BJ (cell line): ENCODE measurements around the gene SLC35A2. TPM values are rescaled to one million over a fixed set of nuclear protein-coding genes. Genes with fewer than 3 reads are reported as not detected.
A peak's percentile ranks its signal among the peaks of the same experiment; 100 is the strongest.

Source experiments
- CTCF ChIA-PET: fragments of 350-600 bp; formaldehyde crosslinking; extraction: SDS; loops from one replicate; lab custom pipeline; 2021; ENCODE audit warnings: antibody characterized with exemption, inconsistent platforms; lab: Yijun Ruan, JAX
- POLR2A ChIA-PET: fragments of 300-600 bp; sonication (Branson Sonifier 250); formaldehyde crosslinking; extraction: SDS; loops from one replicate; lab custom pipeline; 2021; ENCODE audit warnings: antibody characterized with exemption; lab: Charles Lee
- DNase-seq: peaks from one replicate; pipeline ENCODE4 v3.0.0-alpha.2; 2011; ENCODE audit warnings: low read depth
- H3K27me3 ChIP-seq: 2 replicates; pipeline ENCODE4 v1.6.0; 2011; ENCODE audit warnings: low read length; ENCODE audit not compliant: control insufficient read depth, insufficient read depth
- H3K36me3 ChIP-seq: 2 replicates; pipeline ENCODE4 v1.5.1; 2011; ENCODE audit warnings: low read length; ENCODE audit not compliant: control insufficient read depth, insufficient read depth
- H3K4me3 ChIP-seq: 2 replicates; pipeline ENCODE4 v1.5.1; 2011; ENCODE audit warnings: low read depth, mild to moderate bottlenecking, control low read depth, low read length
- CTCF ChIP-seq: IDR thresholded peaks from 2 replicates; pipeline ENCODE4 v1.5.1; 2011; ENCODE audit warnings: low read depth, mild to moderate bottlenecking, control low read depth, inconsistent platforms, low read length, moderate library complexity; ENCODE audit not compliant: insufficient read depth
- polyA plus RNA-seq: library from polyadenylated mRNA; depleted of rRNA; stranded (reverse); fragments of >200 nt; gene quantifications from 2 replicates; pipeline ENCODE4 v1.2.3, GENCODE V29; 2011

The SLC35A2 gene
- polyA plus RNA-seq, 1 experiment: 69.3 TPM

- H3K27me3 ChIP-seq: no peaks in the 10 kb centered on the region
- TF ChIP-seq CTCF: no peak
- ChIA-PET POLR2A (no interaction called here), CTCF (no interaction called here)
- no peak overlapping the region for H3K4me3 ChIP-seq
- no peak for DNase-seq
- no peaks in the 10 kb centered on the region for H3K36me3 ChIP-seq
Observed at GRCh38 chrX:48914593-48915493, 3.4 kb upstream of the SLC35A2 start.

- no peak for DNase-seq
- Histone ChIP-seq H3K36me3 (peaks cover 1% of the 10 kb centered on the region), H3K4me3 (no peak overlapping the region), H3K27me3 (no peaks in the 10 kb centered on the region)
- CTCF ChIA-PET: interaction anchor here (0.8 kb wide), 1 partner anchor 152 kb away, joined by 3 read pairs; no protein-coding TSS in a partner anchor
- TF ChIP-seq CTCF: no peak
- POLR2A ChIA-PET: no interaction called here
Observed at GRCh38 chrX:48913605-48914366, 2.3 kb upstream of the SLC35A2 start.

- TF ChIP-seq CTCF: no peak
- ChIA-PET POLR2A (no interaction called here), CTCF (interaction anchor here (1.2 to 1.6 kb wide), 2 partner anchors 19 to 20 kb away, joined by 3 read pairs; no protein-coding TSS in a partner anchor)
- H3K27me3 ChIP-seq: no peaks in the 10 kb centered on the region
- no peak for DNase-seq
- peak overlapping the region; percentile 82 for H3K4me3 ChIP-seq
- peaks cover 3% of the 10 kb centered on the region for H3K36me3 ChIP-seq
Observed at GRCh38 chrX:48910926-48911411, 477 bp downstream of the SLC35A2 start.

- TF ChIP-seq CTCF: no peak
- no peaks in the 10 kb centered on the region for H3K27me3 ChIP-seq
- no peak overlapping the region for H3K4me3 ChIP-seq
- ChIA-PET CTCF (no interaction called here), POLR2A (no interaction called here)
- H3K36me3 ChIP-seq: peaks cover 3% of the 10 kb centered on the region
- no peak for DNase-seq
Observed at GRCh38 chrX:48909703-48910294, 1.6 kb downstream of the SLC35A2 start.
